ENCODE measurements around the gene MAP4K4. TPM values are rescaled to one million over a fixed set of nuclear protein-coding genes. Genes with fewer than 3 reads are reported as not detected.

Gene MAP4K4
- total and polyA plus RNA-seq, 4 donors, result 106 to 363 (median 200) TPM

DNA sequence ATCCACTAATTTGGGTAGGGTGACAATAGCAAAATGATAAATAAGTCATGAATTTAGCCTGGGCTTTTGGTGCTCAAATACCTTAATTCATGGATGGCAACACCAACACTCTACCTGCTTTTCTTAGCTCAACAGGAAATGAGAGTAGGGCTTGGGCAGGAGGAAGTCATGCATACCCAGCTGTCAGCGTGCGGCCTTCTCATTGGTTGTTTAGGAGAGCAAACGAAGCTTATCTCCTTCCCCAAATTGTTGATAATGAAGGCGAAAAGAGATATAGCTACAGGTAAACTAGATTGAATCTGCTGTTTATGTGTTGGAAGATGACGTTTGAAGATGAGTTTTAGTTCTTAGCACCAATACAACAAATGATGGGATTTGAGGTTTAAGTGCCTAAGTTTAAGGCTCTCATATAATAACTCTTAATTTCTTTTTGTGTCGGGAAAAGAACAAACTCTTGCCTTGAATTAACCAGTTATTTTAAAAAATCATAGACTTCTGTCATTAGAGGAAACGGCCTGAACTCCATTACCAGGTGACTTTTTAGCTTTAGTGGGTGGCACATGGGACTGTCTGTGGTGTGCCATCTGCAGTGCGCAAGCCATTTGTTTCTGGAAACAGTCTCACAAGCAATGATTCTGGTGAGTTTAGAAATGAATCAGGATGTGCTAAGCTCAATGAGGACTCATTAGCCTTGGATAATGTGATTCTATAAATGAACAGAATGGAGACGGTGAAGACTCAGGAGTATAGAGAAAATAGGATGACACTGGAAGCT lies 19.8 kb downstream of the MAP4K4 start:
- no peaks in the 10 kb centered on the region for H3K27me3 ChIP-seq (ENCODE audit: control insufficient read depth, insufficient read depth, low read length)
- H3K27ac ChIP-seq (ENCODE audit: low read depth, low read length), result no peak overlapping the region
- H3K36me3 ChIP-seq (ENCODE audit: control insufficient read depth, insufficient read depth, low read length), result no peaks in the 10 kb centered on the region
- H3K4me1 ChIP-seq (ENCODE audit: control insufficient read depth, insufficient read depth, low read length), result peaks cover 2% of the 10 kb centered on the region
- H3K4me3 ChIP-seq (ENCODE audit: low read depth, low read length), result no peak overlapping the region
- 65% methylated on average over 2 of the region's 9 CpGs for WGBS (ENCODE audit: insufficient coverage)
- peak in 1 of 6 donors; percentile 63 for DNase-seq (ENCODE audit: low read depth in 4 of 6, low spot score in 6 of 6)
- no peaks in the 10 kb centered on the region for H3K9me3 ChIP-seq (ENCODE audit: control insufficient read depth, insufficient read depth, low read length)

DNA sequence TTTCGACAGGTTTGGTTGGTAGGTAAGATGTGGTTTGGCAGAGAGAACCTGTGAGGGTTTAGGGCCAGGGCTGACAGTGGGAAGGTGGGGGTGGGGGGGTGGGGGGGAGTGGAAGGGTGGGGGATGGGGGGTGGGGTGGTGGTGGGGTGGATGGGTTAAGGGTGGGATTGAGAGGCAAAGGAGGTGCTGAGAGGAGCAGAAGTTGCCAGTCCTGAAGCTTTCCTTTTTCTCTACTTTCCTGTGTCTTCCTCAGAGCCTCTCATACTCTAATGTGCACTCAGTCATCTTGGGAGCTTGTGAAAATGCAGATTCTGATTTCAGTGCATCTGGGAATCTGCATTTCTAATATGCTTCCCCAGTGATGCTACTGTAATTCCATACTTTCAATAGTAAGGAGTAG lies 21.0 kb downstream of the MAP4K4 start:
- H3K36me3 ChIP-seq (ENCODE audit: control insufficient read depth, insufficient read depth, low read length), result no peaks in the 10 kb centered on the region
- H3K27me3 ChIP-seq (ENCODE audit: control insufficient read depth, insufficient read depth, low read length), result no peaks in the 10 kb centered on the region
- H3K4me3 ChIP-seq (ENCODE audit: low read depth, low read length), result no peak overlapping the region
- no peaks in the 10 kb centered on the region for H3K9me3 ChIP-seq (ENCODE audit: control insufficient read depth, insufficient read depth, low read length)
- no peak for DNase-seq (ENCODE audit: low read depth in 4 of 6, low spot score in 6 of 6)
- no CpG with 5 or more reads among the region's 1 CpG for WGBS (ENCODE audit: insufficient coverage)
- no peak overlapping the region for H3K27ac ChIP-seq (ENCODE audit: low read depth, low read length)
- peaks cover 2% of the 10 kb centered on the region for H3K4me1 ChIP-seq (ENCODE audit: control insufficient read depth, insufficient read depth, low read length)

- Histone ChIP-seq H3K27me3 (ENCODE audit: control insufficient read depth, insufficient read depth, low read length) (no peaks in the 10 kb centered on the region), H3K9me3 (ENCODE audit: control insufficient read depth, insufficient read depth, low read length) (no peaks in the 10 kb centered on the region), H3K4me3 (ENCODE audit: low read depth, low read length) (no peak overlapping the region), H3K27ac (ENCODE audit: low read depth, low read length) (no peak overlapping the region), H3K36me3 (ENCODE audit: control insufficient read depth, insufficient read depth, low read length) (no peaks in the 10 kb centered on the region), H3K4me1 (ENCODE audit: control insufficient read depth, insufficient read depth, low read length) (peaks cover 2% of the 10 kb centered on the region)
- no peak for DNase-seq (ENCODE audit: low read depth in 4 of 6, low spot score in 6 of 6)
- WGBS (ENCODE audit: insufficient coverage), result 71% methylated on average over 1 of the region's 1 CpG
These were observed 21.6 kb downstream of the MAP4K4 start for GRCh38 chr2:101718993-101719571.

GRCh38 chr2:101720732-101721131 lies 23.2 kb downstream of the MAP4K4 start:
- Histone ChIP-seq H3K9me3 (ENCODE audit: control insufficient read depth, insufficient read depth, low read length) (no peaks in the 10 kb centered on the region), H3K27me3 (ENCODE audit: control insufficient read depth, insufficient read depth, low read length) (no peaks in the 10 kb centered on the region), H3K4me3 (ENCODE audit: low read depth, low read length) (no peak overlapping the region), H3K27ac (ENCODE audit: low read depth, low read length) (no peak overlapping the region), H3K36me3 (ENCODE audit: control insufficient read depth, insufficient read depth, low read length) (no peaks in the 10 kb centered on the region), H3K4me1 (ENCODE audit: control insufficient read depth, insufficient read depth, low read length) (peaks cover 2% of the 10 kb centered on the region)
- no peak for DNase-seq (ENCODE audit: low read depth in 4 of 6, low spot score in 6 of 6)
- WGBS (ENCODE audit: insufficient coverage), result no CpG with 5 or more reads among the region's 1 CpG

GRCh38 chr2:101722864-101723263 lies 25.4 kb downstream of the MAP4K4 start:
- H3K4me1 ChIP-seq (ENCODE audit: control insufficient read depth, insufficient read depth, low read length), result peaks cover 2% of the 10 kb centered on the region
- no peaks in the 10 kb centered on the region for H3K9me3 ChIP-seq (ENCODE audit: control insufficient read depth, insufficient read depth, low read length)
- no peak overlapping the region for H3K27ac ChIP-seq (ENCODE audit: low read depth, low read length)
- no peak overlapping the region for H3K4me3 ChIP-seq (ENCODE audit: low read depth, low read length)
- no peaks in the 10 kb centered on the region for H3K36me3 ChIP-seq (ENCODE audit: control insufficient read depth, insufficient read depth, low read length)
- no peak for DNase-seq (ENCODE audit: low read depth in 4 of 6, low spot score in 6 of 6)
- no CpG with 5 or more reads among the region's 4 CpGs for WGBS (ENCODE audit: insufficient coverage)
- H3K27me3 ChIP-seq (ENCODE audit: control insufficient read depth, insufficient read depth, low read length), result no peaks in the 10 kb centered on the region

DNA sequence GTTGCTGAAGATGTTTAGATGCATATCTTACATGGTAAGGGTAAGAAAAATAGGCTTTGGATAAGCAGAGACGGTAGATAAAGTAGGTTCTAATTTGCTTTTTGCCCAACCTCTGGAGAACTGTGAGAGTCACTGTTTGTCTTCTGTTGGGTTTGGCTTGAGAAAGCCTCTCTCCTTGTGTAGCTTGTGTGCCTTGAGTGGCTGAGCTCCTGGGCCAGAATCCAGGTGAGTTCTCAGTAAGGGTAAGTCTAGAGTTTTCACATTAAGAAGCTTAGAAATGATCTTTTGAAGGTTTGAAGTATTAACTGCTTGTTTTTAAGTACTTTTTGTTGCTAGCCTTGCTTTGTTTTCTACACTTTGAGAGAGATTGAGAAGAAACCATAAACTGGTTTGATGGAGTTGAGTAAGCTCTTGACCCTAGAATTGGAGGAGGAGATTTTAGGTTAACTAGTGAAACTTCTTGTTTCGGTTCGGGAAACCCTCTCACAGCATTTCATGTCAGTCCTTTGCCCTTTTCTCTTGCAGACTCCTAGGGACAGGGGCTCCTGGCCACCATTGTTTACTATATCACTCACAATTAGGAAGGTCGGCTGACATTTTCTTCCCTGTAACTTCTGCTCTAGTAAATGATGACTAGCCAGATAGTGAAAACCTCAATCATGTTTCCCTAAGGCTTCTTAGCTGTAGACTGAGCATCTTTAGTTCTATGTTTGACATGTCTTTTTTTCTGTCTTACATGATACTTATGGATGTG lies 26.0 kb downstream of the MAP4K4 start:
- 75% methylated on average over 1 of the region's 4 CpGs for WGBS (ENCODE audit: insufficient coverage)

GRCh38 chr2:101724125-101724474 lies 26.6 kb downstream of the MAP4K4 start:
- H3K4me3 ChIP-seq (ENCODE audit: low read depth, low read length), result no peak overlapping the region
- no peak for DNase-seq (ENCODE audit: low read depth in 4 of 6, low spot score in 6 of 6)
- H3K27ac ChIP-seq (ENCODE audit: low read depth, low read length), result no peak overlapping the region
- peaks cover 6% of the 10 kb centered on the region for H3K4me1 ChIP-seq (ENCODE audit: control insufficient read depth, insufficient read depth, low read length)
- H3K36me3 ChIP-seq (ENCODE audit: control insufficient read depth, insufficient read depth, low read length), result no peaks in the 10 kb centered on the region
- H3K27me3 ChIP-seq (ENCODE audit: control insufficient read depth, insufficient read depth, low read length), result no peaks in the 10 kb centered on the region
- H3K9me3 ChIP-seq (ENCODE audit: control insufficient read depth, insufficient read depth, low read length), result no peaks in the 10 kb centered on the region
- 75% methylated on average over 2 of the region's 3 CpGs for WGBS (ENCODE audit: insufficient coverage)

More for the DNA sequence above, 26.0 kb downstream of the MAP4K4 start:
- no peak overlapping the region for H3K27ac ChIP-seq (ENCODE audit: low read depth, low read length)
- H3K27me3 ChIP-seq (ENCODE audit: control insufficient read depth, insufficient read depth, low read length), result no peaks in the 10 kb centered on the region
- peaks cover 5% of the 10 kb centered on the region for H3K4me1 ChIP-seq (ENCODE audit: control insufficient read depth, insufficient read depth, low read length)
- H3K9me3 ChIP-seq (ENCODE audit: control insufficient read depth, insufficient read depth, low read length), result no peaks in the 10 kb centered on the region
- DNase-seq (ENCODE audit: low read depth in 4 of 6, low spot score in 6 of 6), result no peak
- H3K36me3 ChIP-seq (ENCODE audit: control insufficient read depth, insufficient read depth, low read length), result no peaks in the 10 kb centered on the region
- H3K4me3 ChIP-seq (ENCODE audit: low read depth, low read length), result no peak overlapping the region

DNA sequence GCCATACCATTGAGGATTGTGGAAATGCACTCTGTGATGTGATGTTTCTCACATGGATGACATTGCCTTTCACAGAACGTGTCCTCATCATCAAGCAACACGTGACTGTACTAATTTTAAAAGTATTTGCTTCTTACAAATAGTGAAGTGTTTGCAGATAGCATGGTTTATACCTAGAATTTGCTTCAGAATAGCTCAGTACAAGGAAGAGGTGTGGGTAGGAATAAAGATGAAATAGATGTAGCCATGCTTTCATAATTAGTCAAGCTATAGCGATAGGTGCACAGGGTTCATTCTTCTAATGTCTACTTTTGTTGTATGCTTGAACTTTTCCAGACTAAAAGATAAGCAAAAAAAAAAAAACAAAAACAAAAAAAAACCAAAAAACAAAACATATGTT lies 27.5 kb downstream of the MAP4K4 start:
- no peaks in the 10 kb centered on the region for H3K36me3 ChIP-seq (ENCODE audit: control insufficient read depth, insufficient read depth, low read length)
- H3K9me3 ChIP-seq (ENCODE audit: control insufficient read depth, insufficient read depth, low read length), result no peaks in the 10 kb centered on the region
- H3K4me1 ChIP-seq (ENCODE audit: control insufficient read depth, insufficient read depth, low read length), result peaks cover 3% of the 10 kb centered on the region
- H3K27me3 ChIP-seq (ENCODE audit: control insufficient read depth, insufficient read depth, low read length), result no peaks in the 10 kb centered on the region
- DNase-seq (ENCODE audit: low read depth in 4 of 6, low spot score in 6 of 6), result no peak
- WGBS (ENCODE audit: insufficient coverage), result no CpG with 5 or more reads among the region's 3 CpGs
- H3K27ac ChIP-seq (ENCODE audit: low read depth, low read length), result no peak overlapping the region
- no peak overlapping the region for H3K4me3 ChIP-seq (ENCODE audit: low read depth, low read length)

- H3K27me3 ChIP-seq (ENCODE audit: control insufficient read depth, insufficient read depth, low read length), result no peaks in the 10 kb centered on the region
- no peaks in the 10 kb centered on the region for H3K36me3 ChIP-seq (ENCODE audit: control insufficient read depth, insufficient read depth, low read length)
- H3K27ac ChIP-seq (ENCODE audit: low read depth, low read length), result no peak overlapping the region
- H3K4me1 ChIP-seq (ENCODE audit: control insufficient read depth, insufficient read depth, low read length), result peaks cover 3% of the 10 kb centered on the region
- DNase-seq (ENCODE audit: low read depth in 4 of 6, low spot score in 6 of 6), result no peak
- H3K4me3 ChIP-seq (ENCODE audit: low read depth, low read length), result no peak overlapping the region
- no peaks in the 10 kb centered on the region for H3K9me3 ChIP-seq (ENCODE audit: control insufficient read depth, insufficient read depth, low read length)
- WGBS (ENCODE audit: insufficient coverage), result no CpG with 5 or more reads among the region's 5 CpGs
These were observed 28.1 kb downstream of the MAP4K4 start for GRCh38 chr2:101725515-101726192.

Data from spinal cord (tissue), 10 donors.